LNCAP (cell line): Measurements from ENCODE around the gene MEOX1.

Source experiments
- CTCF ChIP-seq: fragments of 450-650 bp; IDR thresholded peaks from 2 replicates; pipeline ENCODE4 v1.5.1; 2017; ENCODE audit warnings: mild to moderate bottlenecking

Gene MEOX1

GRCh38 chr17:43601280-43602039 lies 60.3 kb downstream of the MEOX1 start:
- TF ChIP-seq CTCF = no peak

- TF ChIP-seq CTCF = no peak
These were observed 61.9 kb downstream of the MEOX1 start for GRCh38 chr17:43599835-43600234.

- TF ChIP-seq CTCF = no peak
These were observed 62.7 kb downstream of the MEOX1 start for GRCh38 chr17:43599046-43599395.

GRCh38 chr17:43598357-43599045 lies 63.2 kb downstream of the MEOX1 start:
- TF ChIP-seq CTCF = no peak

- TF ChIP-seq CTCF = no peak
These were observed 63.9 kb downstream of the MEOX1 start for GRCh38 chr17:43597624-43598356.

- TF ChIP-seq CTCF = no peak
These were observed 66.3 kb downstream of the MEOX1 start for GRCh38 chr17:43595466-43595865.

- no peak for TF ChIP-seq CTCF
These were observed 69.8 kb downstream of the MEOX1 start for GRCh38 chr17:43591779-43592562.
